SJSA1 (cell line): ENCODE measurements around the gene EXOC1. TPM values are rescaled to one million over a fixed set of nuclear protein-coding genes. Genes with fewer than 3 reads are reported as not detected.
A peak's percentile ranks its signal among the peaks of the same experiment; 100 is the strongest.
"Not testable (repeated sequence)": the region's sequence is repeated elsewhere in the genome, so short reads cannot be mapped to it uniquely, and the experiment has no call there.

Experiments
- DNase-seq, 2 experiments: peaks; one replicate each; pipeline ENCODE4 v3.0.0-alpha.2; 2015 to 2020; ENCODE audit warnings: low spot score in 2 of 2, low read depth in 1 of 2
- H3K27ac ChIP-seq: fragments of 250-450 bp; sonication (Bioruptor Pico); 2 replicates; pipeline ENCODE4 v1.5.1; 2020; ENCODE audit warnings: mild to moderate bottlenecking, moderate library complexity
- H3K27me3 ChIP-seq: fragments of 250-450 bp; sonication (Bioruptor Pico); replicated peaks from 2 replicates; pipeline ENCODE4 v1.5.1; 2020; ENCODE audit warnings: mild to moderate bottlenecking, moderate library complexity
- H3K36me3 ChIP-seq: fragments of 250-450 bp; sonication (Bioruptor Pico); 2 replicates; pipeline ENCODE4 v1.5.1; 2020; ENCODE audit warnings: mild to moderate bottlenecking
- H3K4me1 ChIP-seq: fragments of 250-450 bp; sonication (Bioruptor Pico); replicated peaks from 2 replicates; pipeline ENCODE4 v1.6.1; 2021; ENCODE audit warnings: mild to moderate bottlenecking
- H3K4me3 ChIP-seq: fragments of 250-450 bp; sonication (Bioruptor Pico); 2 replicates; pipeline ENCODE4 v1.5.1; 2020; ENCODE audit warnings: mild to moderate bottlenecking
- H3K9me3 ChIP-seq: fragments of 250-450 bp; sonication (Bioruptor Pico); replicated peaks from 2 replicates; pipeline ENCODE4 v1.5.1; 2020; ENCODE audit warnings: mild to moderate bottlenecking
- total RNA-seq: library from RNA; depleted of rRNA; stranded (reverse); fragments of >200 nt; shearing (Covaris generic); gene quantifications from 2 replicates; pipeline ENCODE4 v1.2.3, GENCODE V29; 2014

EXOC1 gene
- total RNA-seq, 1 experiment from 2014 or later, result 41.7 TPM

- no peak for DNase-seq
- Histone ChIP-seq H3K4me3 (no peak overlapping the region), H3K36me3 (peaks cover 7% of the 10 kb centered on the region; the same call in 1 of the 2 replicates), H3K27me3 (no peaks in the 10 kb centered on the region), H3K4me1 (peaks cover 30% of the 10 kb centered on the region), H3K9me3 (no peaks in the 10 kb centered on the region), H3K27ac (no peak overlapping the region)
Measured at GRCh38 chr4:55928846-55929245, 75.4 kb downstream of the EXOC1 start.

- Histone ChIP-seq H3K4me3 (no peak overlapping the region), H3K27me3 (no peaks in the 10 kb centered on the region), H3K4me1 (peaks cover 25% of the 10 kb centered on the region)
Measured at GRCh38 chr4:55931043-55931442, 77.6 kb downstream of the EXOC1 start.

GRCh38 chr4:55931833-55932232, 78.4 kb downstream of the EXOC1 start:
- Histone ChIP-seq H3K9me3 (no peaks in the 10 kb centered on the region; the same call in 1 of the 2 replicates), H3K36me3 (peaks cover 16% of the 10 kb centered on the region), H3K4me3 (no peak overlapping the region), H3K27me3 (no peaks in the 10 kb centered on the region), H3K4me1 (peaks cover 25% of the 10 kb centered on the region), H3K27ac (peak overlapping the region; percentile 42)
- peak in 1 of 2 experiments; percentile 55 for DNase-seq

More at GRCh38 chr4:55931043-55931442, 77.6 kb downstream of the EXOC1 start:
- H3K9me3 ChIP-seq, result no peaks in the 10 kb centered on the region; the same call in 1 of the 2 replicates
- H3K27ac ChIP-seq, result peak overlapping the region; percentile 42; the same call in 1 of the 2 replicates
- H3K36me3 ChIP-seq, result peaks cover 13% of the 10 kb centered on the region
- DNase-seq, result no peak

GRCh38 chr4:55932511-55932910, 79.1 kb downstream of the EXOC1 start:
- no peak for DNase-seq
- Histone ChIP-seq H3K4me3 (no peak overlapping the region), H3K9me3 (peaks cover 3% of the 10 kb centered on the region; the same call in 1 of the 2 replicates), H3K27ac (peak overlapping the region; percentile 42; the same call in 1 of the 2 replicates), H3K27me3 (no peaks in the 10 kb centered on the region), H3K4me1 (peaks cover 25% of the 10 kb centered on the region), H3K36me3 (peaks cover 22% of the 10 kb centered on the region)

- Histone ChIP-seq H3K4me1 (peaks cover 25% of the 10 kb centered on the region), H3K27ac (no peak overlapping the region), H3K4me3 (no peak overlapping the region), H3K27me3 (no peaks in the 10 kb centered on the region), H3K36me3 (peaks cover 33% of the 10 kb centered on the region), H3K9me3 (peaks cover 4% of the 10 kb centered on the region; the same call in 1 of the 2 replicates)
- DNase-seq, result no peak
Measured at GRCh38 chr4:55933611-55934010, 80.2 kb downstream of the EXOC1 start.

- H3K4me1 ChIP-seq, result peaks cover 25% of the 10 kb centered on the region
Measured at GRCh38 chr4:55935907-55936306, 82.5 kb downstream of the EXOC1 start.

GRCh38 chr4:55938481-55938880, 85.0 kb downstream of the EXOC1 start:
- no peaks in the 10 kb centered on the region; the same call in 1 of the 2 replicates for H3K4me1 ChIP-seq
- H3K9me3 ChIP-seq, result peaks cover 4% of the 10 kb centered on the region; the same call in 1 of the 2 replicates
- DNase-seq, result no peak
- no peak overlapping the region for H3K27ac ChIP-seq
- no peaks in the 10 kb centered on the region for H3K27me3 ChIP-seq
- peaks cover 47% of the 10 kb centered on the region for H3K36me3 ChIP-seq
- no peak overlapping the region for H3K4me3 ChIP-seq

More at GRCh38 chr4:55935907-55936306, 82.5 kb downstream of the EXOC1 start:
- peaks cover 47% of the 10 kb centered on the region for H3K36me3 ChIP-seq
- not testable (repeated sequence) for H3K27ac ChIP-seq, DNase-seq, H3K27me3 ChIP-seq, H3K9me3 ChIP-seq, H3K4me3 ChIP-seq

GRCh38 chr4:55939421-55939820, 86.0 kb downstream of the EXOC1 start:
- peaks cover 42% of the 10 kb centered on the region for H3K36me3 ChIP-seq

GRCh38 chr4:55941881-55942396, 88.5 kb downstream of the EXOC1 start:
- H3K4me3 ChIP-seq, result no peak overlapping the region
- DNase-seq, result no peak
- H3K36me3 ChIP-seq, result peaks cover 49% of the 10 kb centered on the region
- H3K9me3 ChIP-seq, result 0 out of 2 replicates have a peak, but pooled peaks cover 4% of the 10 kb centered on the region
- H3K4me1 ChIP-seq, result peaks cover 16% of the 10 kb centered on the region
- no peak overlapping the region for H3K27ac ChIP-seq
- no peaks in the 10 kb centered on the region for H3K27me3 ChIP-seq

More at GRCh38 chr4:55939421-55939820, 86.0 kb downstream of the EXOC1 start:
- Histone ChIP-seq H3K4me3 (no peak overlapping the region), H3K9me3 (peaks cover 4% of the 10 kb centered on the region; the same call in 1 of the 2 replicates), H3K27ac (no peak overlapping the region), H3K4me1 (no peaks in the 10 kb centered on the region), H3K27me3 (no peaks in the 10 kb centered on the region)
- no peak for DNase-seq

- Histone ChIP-seq H3K9me3 (no peaks in the 10 kb centered on the region), H3K4me1 (peaks cover 34% of the 10 kb centered on the region), H3K27ac (peak overlapping the region; percentile 100), H3K4me3 (peak overlapping the region; percentile 90), H3K27me3 (no peaks in the 10 kb centered on the region), H3K36me3 (peaks cover 20% of the 10 kb centered on the region)
- no peak for DNase-seq
Measured at GRCh38 chr4:55947254-55947882, 93.9 kb downstream of the EXOC1 start.

GRCh38 chr4:55947912-55948725, 94.7 kb downstream of the EXOC1 start:
- H3K4me3 ChIP-seq, result peak overlapping the region; percentile 90
- DNase-seq, result peak; percentile 82 to 95
- H3K4me1 ChIP-seq, result peaks cover 34% of the 10 kb centered on the region
- no peaks in the 10 kb centered on the region for H3K27me3 ChIP-seq
- H3K27ac ChIP-seq, result peak overlapping the region; percentile 100
- no peaks in the 10 kb centered on the region for H3K9me3 ChIP-seq
- peaks cover 27% of the 10 kb centered on the region for H3K36me3 ChIP-seq

GRCh38 chr4:55948726-55949481, 95.5 kb downstream of the EXOC1 start, which contains the start of gene CEP135:
CEP135 (plus strand) TSS chr4:55948945; CDS start chr4:55952131, 3,186 bp downstream.
- H3K27me3 ChIP-seq, result no peaks in the 10 kb centered on the region
- peak within 1 kb of the TSS; percentile 100 for H3K27ac ChIP-seq
- peak within 1 kb of the TSS; percentile 90 for H3K4me3 ChIP-seq
- peak; percentile 91 to 97 for DNase-seq
- H3K36me3 ChIP-seq, result peaks cover 35% of the 10 kb centered on the region
- H3K9me3 ChIP-seq, result no peaks in the 10 kb centered on the region
- peaks cover 34% of the 10 kb centered on the region for H3K4me1 ChIP-seq

- H3K36me3 ChIP-seq, result peaks cover 38% of the 10 kb centered on the region
- peaks cover 34% of the 10 kb centered on the region for H3K4me1 ChIP-seq
- no peak for DNase-seq
- H3K4me3 ChIP-seq, result peak overlapping the region; percentile 90
- peak overlapping the region; percentile 100 for H3K27ac ChIP-seq
- no peaks in the 10 kb centered on the region for H3K27me3 ChIP-seq
- H3K9me3 ChIP-seq, result no peaks in the 10 kb centered on the region
Measured at GRCh38 chr4:55949482-55949802, 96.0 kb downstream of the EXOC1 start.
